CD4-positive, alpha-beta T cell (primary cell): ENCODE results near the gene GAL. TPM values are rescaled to one million over a fixed set of nuclear protein-coding genes. Genes with fewer than 3 reads are reported as not detected.

Source experiments
- ATAC-seq: fragments of 200-7000 bp; cut with Tn5 transposase; one replicate; pipeline ENCODE4 v1.10.0; 2022; ENCODE audit warnings: mild to moderate bottlenecking; ENCODE audit not compliant: poor library complexity
- CTCF ChIA-PET: fragments of 350-600 bp; sonication (Branson Sonifier 250); formaldehyde crosslinking; loops from one replicate; lab custom pipeline; 2021; ENCODE audit warnings: antibody characterized with exemption, inconsistent platforms; lab: Charles Lee
- POLR2A ChIA-PET: fragments of 350-600 bp; sonication (Branson Sonifier 250); formaldehyde crosslinking; loops from one replicate; lab custom pipeline; 2021; ENCODE audit warnings: antibody characterized with exemption, inconsistent platforms; lab: Charles Lee
- DNase-seq, 14 experiments: peaks; one replicate each; pipeline ENCODE4 v3.0.0-alpha.2; 2013 to 2020; ENCODE audit warnings: mixed read lengths in 2 of 14
- H3K27ac ChIP-seq, 2 donors: one replicate each; pipeline versions ENCODE4 v1.5.1 to v1.7.0; 2013; ENCODE audit warnings: low read length in 2 of 2, low read depth in 1 of 2, mild to moderate bottlenecking in 1 of 2
- H3K27me3 ChIP-seq, 2 experiments: 1 replicate in 1 of 2; 2 replicates in 1 of 2; pipeline versions ENCODE4 v1.6.1 to v1.7.0; 2013; ENCODE audit warnings: low read length in 2 of 2, control low read depth in 1 of 2, mild to moderate bottlenecking in 1 of 2, moderate library complexity in 1 of 2; ENCODE audit not compliant: insufficient read depth in 2 of 2, control insufficient read depth in 1 of 2
- H3K36me3 ChIP-seq: one replicate; pipeline ENCODE4 v1.6.1; 2013; ENCODE audit warnings: low read length, control low read depth; ENCODE audit not compliant: insufficient read depth
- H3K4me1 ChIP-seq: one replicate; pipeline ENCODE4 v1.6.1; 2013; ENCODE audit warnings: low read length, control low read depth; ENCODE audit not compliant: insufficient read depth
- H3K4me3 ChIP-seq: one replicate; pipeline ENCODE4 v1.5.1; 2013; ENCODE audit warnings: mild to moderate bottlenecking, low read length, moderate library complexity
- H3K9me3 ChIP-seq, 2 experiments: 1 replicate in 1 of 2; 2 replicates in 1 of 2; pipeline versions ENCODE4 v1.6.1 to v1.7.0; 2013; ENCODE audit warnings: low read length in 2 of 2, mild to moderate bottlenecking in 2 of 2, control low read depth in 1 of 2, moderate library complexity in 1 of 2; ENCODE audit not compliant: control insufficient read depth in 1 of 2, insufficient read depth in 1 of 2
- H3K27ac Mint-ChIP-seq: one replicate; pipeline ENCODE4 v1.8.0; 2020; ENCODE audit warnings: mixed read lengths
- H3K27me3 Mint-ChIP-seq: one replicate; pipeline ENCODE4 v1.8.0; 2021; ENCODE audit warnings: mixed read lengths
- H3K36me3 Mint-ChIP-seq: one replicate; pipeline ENCODE4 v1.8.0; 2021; ENCODE audit warnings: low read depth, mixed read lengths
- H3K4me1 Mint-ChIP-seq: one replicate; pipeline ENCODE4 v1.8.0; 2021; ENCODE audit warnings: low read depth, mixed read lengths
- H3K4me3 Mint-ChIP-seq: one replicate; pipeline ENCODE4 v1.8.0; 2020; ENCODE audit warnings: mild to moderate bottlenecking, mixed read lengths
- H3K9me3 Mint-ChIP-seq: one replicate; pipeline ENCODE4 v1.8.0; 2020; ENCODE audit warnings: mixed read lengths
- intact Hi-C, 2 experiments: fragments of 100-400 bp; cut with DNase I in 1 of 2; cut with micrococcal nuclease in 1 of 2; formaldehyde crosslinking; loops; one replicate each; pipeline versions ENCODE4 v1.15.1 to v1.9.0; 2023 to 2025; cut with DNase I, micrococcal nuclease
- total RNA-seq, 174 experiments: library from RNA in 2 of 174; stranded (reverse) in 2 of 174; gene quantifications; one replicate each; pipeline ENCODE4 v1.2.3 and lab custom pipeline; 2021 to 2026
- TF ChIP-seq, protein P1 (sequence below): fragments of 200-600 bp; IDR thresholded peaks from one replicate; pipeline ENCODE4 v1.8.0; 2022; ENCODE audit warnings: antibody characterized with exemption, mild to moderate bottlenecking

The GAL gene
- total RNA-seq, 2 experiments from 2014 or later = not detected

DNA sequence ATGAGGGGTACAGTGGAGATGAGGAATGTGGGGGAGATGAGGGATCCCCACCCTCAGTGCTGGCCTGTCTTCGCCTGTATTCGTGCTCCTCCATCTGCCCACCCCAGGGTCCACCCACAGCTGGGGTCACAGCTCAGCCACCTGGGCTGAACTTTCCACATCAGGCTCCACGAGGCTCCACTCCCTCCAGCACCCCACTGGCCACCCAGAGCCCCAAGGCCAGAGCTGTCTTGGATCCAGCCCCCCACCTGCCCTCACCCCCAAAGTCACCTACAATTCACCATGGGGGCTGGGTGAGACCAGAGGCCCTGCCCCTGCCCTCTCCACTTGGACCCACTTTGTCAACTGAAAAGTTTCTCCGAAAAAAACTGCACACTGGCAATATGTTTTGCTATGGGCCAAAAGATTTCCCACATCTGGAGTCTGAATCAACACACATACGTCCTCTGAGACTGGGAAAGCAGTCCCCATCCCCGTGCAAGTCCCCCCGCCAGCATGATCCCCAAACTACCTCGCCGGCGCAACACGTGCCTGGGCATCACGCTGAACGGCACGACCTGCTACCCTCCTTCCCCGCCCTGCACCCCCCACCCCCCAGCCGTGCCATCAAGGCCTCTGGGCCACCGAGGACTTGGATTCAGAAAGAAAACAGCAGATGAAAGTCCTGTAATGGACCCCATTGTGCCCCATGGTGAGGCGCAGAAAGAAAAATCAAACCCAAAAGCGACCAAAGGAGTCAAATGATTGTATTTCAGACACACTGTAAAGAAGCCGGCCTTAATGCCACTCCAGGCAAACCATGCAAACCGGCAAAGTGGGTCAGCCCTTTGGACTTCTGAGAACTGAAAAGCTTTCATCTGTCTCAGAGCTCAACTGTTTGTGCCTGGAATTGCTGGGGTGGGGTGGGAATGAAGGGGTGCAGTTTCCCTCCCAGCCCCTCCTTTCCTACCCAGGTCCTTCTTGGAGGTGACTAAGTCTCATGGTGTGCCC is 16.5 kb upstream of the GAL start:
- Histone ChIP-seq H3K4me1 (no peaks in the 10 kb centered on the region), H3K27me3 (no peaks in the 10 kb centered on the region), H3K36me3 (no peaks in the 10 kb centered on the region), H3K9me3 (no peaks in the 10 kb centered on the region), H3K27ac (no peak overlapping the region), H3K4me3 (no peak overlapping the region)
- no peaks in the 10 kb centered on the region for H3K4me1 Mint-ChIP-seq
- H3K36me3 Mint-ChIP-seq = no peaks in the 10 kb centered on the region
- H3K9me3 Mint-ChIP-seq = no peaks in the 10 kb centered on the region
- TF ChIP-seq, protein P1, sequence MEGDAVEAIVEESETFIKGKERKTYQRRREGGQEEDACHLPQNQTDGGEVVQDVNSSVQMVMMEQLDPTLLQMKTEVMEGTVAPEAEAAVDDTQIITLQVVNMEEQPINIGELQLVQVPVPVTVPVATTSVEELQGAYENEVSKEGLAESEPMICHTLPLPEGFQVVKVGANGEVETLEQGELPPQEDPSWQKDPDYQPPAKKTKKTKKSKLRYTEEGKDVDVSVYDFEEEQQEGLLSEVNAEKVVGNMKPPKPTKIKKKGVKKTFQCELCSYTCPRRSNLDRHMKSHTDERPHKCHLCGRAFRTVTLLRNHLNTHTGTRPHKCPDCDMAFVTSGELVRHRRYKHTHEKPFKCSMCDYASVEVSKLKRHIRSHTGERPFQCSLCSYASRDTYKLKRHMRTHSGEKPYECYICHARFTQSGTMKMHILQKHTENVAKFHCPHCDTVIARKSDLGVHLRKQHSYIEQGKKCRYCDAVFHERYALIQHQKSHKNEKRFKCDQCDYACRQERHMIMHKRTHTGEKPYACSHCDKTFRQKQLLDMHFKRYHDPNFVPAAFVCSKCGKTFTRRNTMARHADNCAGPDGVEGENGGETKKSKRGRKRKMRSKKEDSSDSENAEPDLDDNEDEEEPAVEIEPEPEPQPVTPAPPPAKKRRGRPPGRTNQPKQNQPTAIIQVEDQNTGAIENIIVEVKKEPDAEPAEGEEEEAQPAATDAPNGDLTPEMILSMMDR = no peak
- ChIA-PET CTCF (no interaction called here), POLR2A (interaction anchor here (0.6 kb wide), 1 partner anchor 33 kb away, joined by 3 read pairs; no protein-coding TSS in a partner anchor)
- no peak overlapping the region for H3K27ac Mint-ChIP-seq
- no peaks in the 10 kb centered on the region for H3K27me3 Mint-ChIP-seq
- no peak overlapping the region for H3K4me3 Mint-ChIP-seq
- ATAC-seq (no peak), DNase-seq (peak in 1 of 14 experiments; percentile 6)
- intact Hi-C loops = no loop called here

GRCh38 chr11:68669301-68670090 is 14.8 kb upstream of the GAL start:
- Mint-ChIP-seq H3K4me3 (no peak overlapping the region), H3K9me3 (no peaks in the 10 kb centered on the region), H3K27me3 (no peaks in the 10 kb centered on the region), H3K4me1 (no peaks in the 10 kb centered on the region), H3K36me3 (no peaks in the 10 kb centered on the region), H3K27ac (no peak overlapping the region)
- Histone ChIP-seq H3K4me3 (no peak overlapping the region), H3K36me3 (no peaks in the 10 kb centered on the region), H3K4me1 (no peaks in the 10 kb centered on the region), H3K9me3 (peaks cover 0 to 10% of the 10 kb centered on the region in 2 experiments), H3K27me3 (no peaks in the 10 kb centered on the region), H3K27ac (no peak overlapping the region)
- ATAC-seq (no peak), DNase-seq (peak in 1 of 14 experiments; percentile 4)
- intact Hi-C loops = no loop called here
- TF ChIP-seq, protein P1 = no peak
- ChIA-PET POLR2A (no interaction called here), CTCF (no interaction called here)

GRCh38 chr11:68670208-68670992 is 13.9 kb upstream of the GAL start:
- ChIA-PET POLR2A (no interaction called here), CTCF (no interaction called here)
- Histone ChIP-seq H3K4me1 (no peaks in the 10 kb centered on the region), H3K27me3 (no peaks in the 10 kb centered on the region), H3K4me3 (no peak overlapping the region), H3K36me3 (no peaks in the 10 kb centered on the region), H3K27ac (no peak overlapping the region), H3K9me3 (peaks cover 0 to 15% of the 10 kb centered on the region in 2 experiments)
- H3K4me3 Mint-ChIP-seq = no peak overlapping the region
- H3K27me3 Mint-ChIP-seq = no peaks in the 10 kb centered on the region
- no peaks in the 10 kb centered on the region for H3K9me3 Mint-ChIP-seq
- DNase-seq = peak in 1 of 14 experiments; percentile 7
- H3K36me3 Mint-ChIP-seq = no peaks in the 10 kb centered on the region
- ATAC-seq = no peak
- no peak overlapping the region for H3K27ac Mint-ChIP-seq
- TF ChIP-seq, protein P1 = no peak
- no peaks in the 10 kb centered on the region for H3K4me1 Mint-ChIP-seq
- intact Hi-C loops = no loop called here
